Testis (tissue), 2 donors: ENCODE measurements around the gene RNF168.

ENCODE experiments used
- POLR2A ChIP-seq: fragments of 450-650 bp; IDR thresholded peaks from one replicate; pipeline ENCODE4 v1.6.1; 2017; ENCODE audit warnings: antibody characterized with exemption, mild to moderate bottlenecking, moderate library complexity
- TF ChIP-seq, protein P1 (sequence below), 3 experiments: fragments of 450-650 bp in 2 of 3; fragments of 200-600 bp in 1 of 3; sonication (generic) in 1 of 3; IDR thresholded peaks; one replicate each; pipeline ENCODE4 v1.5.1; 2016 to 2019; ENCODE audit warnings: antibody characterized with exemption in 3 of 3, mild to moderate bottlenecking in 2 of 3, moderate library complexity in 1 of 3

DNA sequence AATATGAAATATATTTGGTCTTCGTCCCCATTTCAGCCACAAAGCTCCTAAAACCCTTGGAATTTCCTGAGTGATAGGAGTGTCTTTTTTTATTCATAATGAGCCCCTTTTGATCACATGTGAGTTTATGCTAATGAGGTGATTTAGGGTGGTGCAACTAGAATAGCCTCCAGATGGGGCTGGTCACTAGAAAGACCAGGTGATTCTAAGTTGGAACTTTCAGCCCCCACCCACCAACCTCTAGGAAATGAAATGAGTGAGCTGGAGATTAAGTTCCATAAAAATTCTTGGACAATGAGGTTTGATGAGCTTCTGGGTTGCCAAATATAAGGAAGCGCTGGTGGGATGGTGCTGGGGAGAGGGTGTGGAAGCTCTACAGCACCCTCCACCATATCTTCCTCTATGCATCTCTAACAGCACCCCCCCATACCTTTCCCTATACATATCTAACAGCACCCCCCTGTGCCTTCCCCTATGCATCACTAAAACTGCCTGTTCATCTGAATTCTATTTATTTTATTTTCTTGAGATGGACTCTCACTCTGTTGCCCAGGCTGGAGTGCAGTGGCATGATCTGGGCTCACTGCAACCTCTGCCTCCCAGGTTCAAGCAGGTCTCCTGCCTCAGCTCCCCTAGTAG lies 13.7 kb upstream of the RNF168 start:
- TF ChIP-seq, protein P1, sequence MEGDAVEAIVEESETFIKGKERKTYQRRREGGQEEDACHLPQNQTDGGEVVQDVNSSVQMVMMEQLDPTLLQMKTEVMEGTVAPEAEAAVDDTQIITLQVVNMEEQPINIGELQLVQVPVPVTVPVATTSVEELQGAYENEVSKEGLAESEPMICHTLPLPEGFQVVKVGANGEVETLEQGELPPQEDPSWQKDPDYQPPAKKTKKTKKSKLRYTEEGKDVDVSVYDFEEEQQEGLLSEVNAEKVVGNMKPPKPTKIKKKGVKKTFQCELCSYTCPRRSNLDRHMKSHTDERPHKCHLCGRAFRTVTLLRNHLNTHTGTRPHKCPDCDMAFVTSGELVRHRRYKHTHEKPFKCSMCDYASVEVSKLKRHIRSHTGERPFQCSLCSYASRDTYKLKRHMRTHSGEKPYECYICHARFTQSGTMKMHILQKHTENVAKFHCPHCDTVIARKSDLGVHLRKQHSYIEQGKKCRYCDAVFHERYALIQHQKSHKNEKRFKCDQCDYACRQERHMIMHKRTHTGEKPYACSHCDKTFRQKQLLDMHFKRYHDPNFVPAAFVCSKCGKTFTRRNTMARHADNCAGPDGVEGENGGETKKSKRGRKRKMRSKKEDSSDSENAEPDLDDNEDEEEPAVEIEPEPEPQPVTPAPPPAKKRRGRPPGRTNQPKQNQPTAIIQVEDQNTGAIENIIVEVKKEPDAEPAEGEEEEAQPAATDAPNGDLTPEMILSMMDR (IDR thresholded peaks at IDR 0.05) = no peak
- no peak for TF ChIP-seq POLR2A
